UCSD-AML1 (cell line): ENCODE data around the gene PNMT.

Source experiments
- DNase-seq: peaks from one replicate; lab custom pipeline; 2025; ENCODE audit not compliant: unreplicated experiment; lab: John Stamatoyannopoulos, UW

Gene PNMT

DNA sequence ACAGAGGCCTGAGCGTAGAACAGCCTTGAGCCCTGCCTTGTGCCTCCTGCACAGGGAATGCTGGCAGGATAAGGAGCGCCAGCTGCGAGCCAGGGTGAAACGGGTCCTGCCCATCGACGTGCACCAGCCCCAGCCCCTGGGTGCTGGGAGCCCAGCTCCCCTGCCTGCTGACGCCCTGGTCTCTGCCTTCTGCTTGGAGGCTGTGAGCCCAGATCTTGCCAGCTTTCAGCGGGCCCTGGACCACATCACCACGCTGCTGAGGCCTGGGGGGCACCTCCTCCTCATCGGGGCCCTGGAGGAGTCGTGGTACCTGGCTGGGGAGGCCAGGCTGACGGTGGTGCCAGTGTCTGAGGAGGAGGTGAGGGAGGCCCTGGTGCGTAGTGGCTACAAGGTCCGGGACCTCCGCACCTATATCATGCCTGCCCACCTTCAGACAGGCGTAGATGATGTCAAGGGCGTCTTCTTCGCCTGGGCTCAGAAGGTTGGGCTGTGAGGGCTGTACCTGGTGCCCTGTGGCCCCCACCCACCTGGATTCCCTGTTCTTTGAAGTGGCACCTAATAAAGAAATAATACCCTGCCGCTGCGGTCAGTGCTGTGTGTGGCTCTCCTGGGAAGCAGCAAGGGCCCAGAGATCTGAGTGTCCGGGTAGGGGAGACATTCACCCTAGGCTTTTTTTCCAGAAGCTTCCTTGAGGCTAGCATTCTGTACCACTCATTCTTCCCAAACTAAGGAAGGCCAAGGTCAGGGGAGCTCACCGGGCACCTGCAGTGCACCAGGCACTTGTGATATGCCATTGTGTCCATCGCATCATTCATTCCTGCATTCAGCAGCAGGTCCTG is 1.9 kb downstream of the PNMT start:
- DNase-seq: no peak

DNA sequence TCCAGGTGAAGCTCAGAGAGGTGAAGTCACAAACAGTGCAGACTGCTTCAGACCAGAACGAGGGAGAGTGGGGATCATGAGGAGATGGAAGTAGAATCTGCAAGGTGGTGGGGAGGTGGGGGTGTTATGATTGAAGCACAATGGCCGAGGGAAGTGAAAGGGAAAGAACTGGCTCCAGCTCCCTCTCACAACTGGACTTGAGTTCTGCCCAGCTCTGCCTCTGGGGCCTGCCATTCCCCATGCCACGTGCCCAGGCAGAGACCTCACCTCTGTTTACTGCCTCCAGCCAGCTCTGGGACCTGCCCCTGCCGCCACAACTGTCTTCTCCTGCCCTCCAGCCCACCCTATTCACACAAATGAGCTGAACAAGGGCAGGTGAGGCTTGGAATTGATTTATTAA is 2.5 kb downstream of the PNMT start:
- no peak for DNase-seq

DNA sequence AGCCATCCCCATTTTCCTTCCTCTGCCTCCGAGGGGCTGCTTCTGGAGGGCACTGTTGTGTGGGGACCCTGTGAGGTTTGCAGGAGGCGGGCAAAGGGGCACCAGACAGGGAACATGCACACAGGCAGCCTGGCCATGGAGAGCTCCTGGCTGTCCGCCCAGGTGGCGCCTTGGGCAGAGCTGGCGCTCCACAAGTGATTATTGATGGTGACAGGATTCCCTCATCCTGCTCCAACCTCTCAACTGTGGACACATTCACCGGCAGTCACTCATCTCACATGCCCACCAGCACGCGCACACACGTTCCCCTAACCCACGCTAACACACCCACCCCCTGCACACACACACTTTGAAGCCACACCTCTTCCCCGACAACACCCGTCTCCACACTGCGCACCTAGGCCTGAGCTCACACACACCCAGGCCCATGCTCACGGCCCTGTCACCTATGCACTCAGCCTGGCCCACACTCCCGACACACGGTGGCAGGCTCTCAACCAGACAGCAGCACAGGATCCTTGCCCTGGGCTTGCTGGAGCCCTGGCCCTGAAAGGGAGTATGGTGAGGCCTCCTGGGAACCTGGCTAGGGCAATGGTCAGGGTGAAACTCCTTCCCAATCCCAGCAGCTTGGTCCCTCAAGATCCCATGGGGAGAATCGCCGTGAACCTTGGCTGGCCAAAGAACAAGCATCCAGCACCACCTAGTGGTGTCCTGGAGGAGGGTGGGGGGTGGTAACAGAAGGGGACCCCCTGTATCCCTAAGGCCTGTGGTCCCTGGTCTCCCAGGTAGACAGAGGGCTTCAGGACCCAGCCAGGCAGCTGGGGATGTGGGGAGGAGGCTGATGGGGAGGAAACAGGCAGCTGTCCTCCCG is 3.6 kb downstream of the PNMT start:
- peak; percentile 29 for DNase-seq

DNA sequence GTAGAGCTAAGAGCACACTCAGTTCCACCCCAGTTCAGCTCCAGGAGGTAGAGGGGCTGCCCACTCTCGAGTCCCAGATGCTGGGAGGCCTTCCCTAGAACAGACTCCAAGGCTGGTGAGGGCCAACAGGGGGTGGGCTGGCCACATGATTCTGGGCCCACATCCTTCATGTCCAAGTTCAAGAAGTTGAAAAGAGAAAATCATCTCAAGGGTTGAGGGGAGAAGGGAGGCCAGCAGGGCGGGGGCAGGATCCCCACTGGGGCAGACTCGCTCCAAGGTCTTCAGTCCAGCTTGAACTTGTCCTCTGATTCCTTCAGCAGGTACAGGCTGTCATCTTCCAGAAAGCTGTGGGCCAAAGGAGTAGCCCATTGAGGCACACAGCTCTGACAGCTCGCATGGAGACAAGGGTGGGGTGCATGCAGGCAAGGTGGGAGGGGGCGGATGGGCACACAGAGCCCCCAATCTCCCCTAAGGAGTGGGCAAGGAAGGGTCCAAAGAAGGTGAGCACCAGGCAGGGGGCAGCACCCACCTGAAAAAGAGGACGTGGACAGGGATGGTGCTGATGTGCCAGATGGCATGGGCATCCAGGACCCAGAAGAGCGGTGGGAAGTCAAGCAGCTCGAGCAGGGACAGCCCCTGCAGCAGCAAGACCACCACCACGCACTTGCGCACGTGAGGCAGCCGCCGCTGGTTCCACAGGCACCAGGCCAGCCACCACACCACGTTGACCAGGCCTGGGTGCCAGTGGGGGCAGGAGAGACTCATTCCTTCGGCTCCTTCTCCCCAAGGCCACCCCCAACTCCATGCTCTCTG is 4.5 kb downstream of the PNMT start:
- no peak for DNase-seq

DNA sequence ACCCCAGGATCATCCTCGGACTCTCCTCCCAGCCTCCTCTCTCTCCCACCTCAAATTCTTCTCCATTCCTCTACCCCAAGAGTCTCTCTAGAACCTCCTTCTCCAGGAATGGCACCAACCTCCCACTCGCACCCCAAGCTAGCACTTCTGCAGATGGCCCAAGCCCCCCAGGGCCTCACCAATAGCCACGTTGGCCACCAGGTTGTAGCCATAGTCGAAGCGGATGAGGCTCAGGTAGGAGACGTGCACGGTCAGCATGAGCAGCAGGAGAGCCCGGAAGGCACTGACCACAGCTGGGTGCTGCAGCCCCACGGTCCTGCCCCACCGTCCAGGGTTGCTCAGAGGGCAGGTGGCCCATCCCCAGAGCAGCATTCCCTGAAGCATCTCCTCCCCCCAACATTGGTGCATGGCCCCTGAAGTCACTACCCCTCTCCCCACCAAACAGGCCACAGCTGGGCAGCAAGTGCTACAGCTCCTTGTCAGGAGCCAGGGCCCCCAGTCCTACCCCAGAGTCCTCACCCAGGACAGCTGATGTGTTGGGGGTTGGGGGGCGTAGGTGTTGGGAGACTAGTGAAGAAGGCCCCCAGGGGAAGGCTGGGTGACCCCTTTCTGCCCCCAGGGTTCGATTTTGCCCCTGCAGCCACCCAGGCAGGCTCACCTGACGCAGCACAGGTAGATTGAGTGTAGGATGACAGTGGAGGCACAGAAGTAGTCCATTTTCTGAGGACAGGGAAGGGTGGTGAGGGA is 5.3 kb downstream of the PNMT start:
- no peak for DNase-seq

DNA sequence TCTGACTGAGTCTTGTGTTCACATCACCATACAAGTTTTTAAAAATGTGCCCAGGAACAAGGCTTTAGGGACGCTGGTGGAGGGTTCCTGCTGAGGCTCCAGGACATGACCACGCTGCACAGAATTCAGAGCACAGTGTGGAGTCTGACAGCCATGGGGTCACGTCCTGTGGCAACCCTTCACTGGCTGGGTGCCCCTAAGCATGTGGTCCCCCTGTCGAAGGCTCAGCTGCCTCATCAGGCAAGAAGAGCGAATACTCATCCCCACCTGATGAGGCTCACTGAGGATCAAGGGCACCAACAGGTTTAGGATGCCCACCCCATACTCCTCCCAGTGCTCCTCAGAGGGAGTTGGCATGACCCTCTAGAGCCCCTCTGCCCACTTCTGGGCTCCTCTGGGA is 5.9 kb downstream of the PNMT start:
- DNase-seq: no peak

DNA sequence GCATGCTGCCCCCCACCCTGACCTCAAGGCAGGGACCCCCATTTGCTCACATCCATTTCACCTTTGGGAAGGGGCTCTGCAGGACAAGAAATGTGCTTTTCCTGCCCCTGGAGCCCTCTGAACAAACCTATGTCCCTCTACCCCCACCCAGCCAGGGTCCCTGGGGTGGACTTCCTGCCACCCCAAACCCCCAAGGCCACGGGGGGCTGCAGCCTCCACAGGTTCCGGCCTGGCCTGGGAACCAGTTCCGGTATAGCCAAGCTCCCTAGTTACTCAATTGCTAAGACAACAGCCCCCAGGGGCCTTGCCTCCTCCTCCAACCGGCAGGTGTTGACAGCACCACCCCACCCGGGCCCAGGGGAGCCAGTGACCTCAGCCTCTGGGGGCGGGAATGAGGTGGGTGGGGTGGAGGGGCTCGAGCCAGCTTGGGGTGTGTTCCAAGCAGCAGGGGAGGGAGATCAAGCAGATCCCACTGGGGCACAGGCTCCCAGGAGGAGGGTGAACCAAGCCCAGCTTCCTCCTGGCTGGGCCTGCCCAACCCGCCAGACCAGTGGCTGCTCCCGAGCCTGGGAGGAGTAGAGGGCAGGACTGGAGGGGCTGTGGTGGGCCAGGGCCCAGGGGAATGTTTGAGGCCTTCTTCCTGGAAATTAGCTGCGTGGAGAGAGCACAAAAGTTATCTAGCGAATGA is 6.6 kb downstream of the PNMT start:
- DNase-seq: peak; percentile 58

DNA sequence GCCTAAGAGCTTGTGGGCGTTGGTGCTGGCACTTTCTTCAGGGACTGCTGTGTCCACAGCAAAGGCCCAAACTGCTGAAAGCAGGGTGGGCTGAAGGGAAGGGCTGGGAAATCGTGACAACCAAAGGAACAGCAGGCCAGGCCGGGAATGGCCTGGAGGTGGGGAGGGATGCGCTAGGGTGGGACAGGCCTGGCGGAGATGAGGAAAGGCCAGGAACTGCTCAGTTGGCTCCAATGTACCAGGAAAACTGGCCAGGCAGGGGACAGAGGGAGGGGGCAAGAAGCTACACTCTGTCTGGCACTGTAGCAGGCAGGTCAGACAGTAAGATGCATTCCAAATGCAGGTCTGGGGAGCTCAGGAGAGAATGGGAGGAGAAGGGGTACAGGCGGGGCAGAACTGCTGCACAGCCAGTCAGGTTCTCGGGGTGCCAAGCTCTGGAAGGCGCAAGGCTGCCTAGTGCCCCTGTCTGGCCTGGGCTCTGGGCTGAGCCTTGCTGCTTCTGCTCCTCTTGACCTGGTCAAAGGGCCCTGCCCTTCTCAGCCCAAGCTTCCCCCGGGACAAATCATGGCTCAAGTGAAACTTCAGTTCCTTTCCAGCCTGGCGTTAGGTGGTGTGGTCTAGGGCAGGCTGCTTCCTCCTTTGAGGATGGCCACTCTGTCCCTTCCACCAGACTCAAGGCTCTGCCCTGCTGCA is 7.3 kb downstream of the PNMT start:
- no peak for DNase-seq

DNA sequence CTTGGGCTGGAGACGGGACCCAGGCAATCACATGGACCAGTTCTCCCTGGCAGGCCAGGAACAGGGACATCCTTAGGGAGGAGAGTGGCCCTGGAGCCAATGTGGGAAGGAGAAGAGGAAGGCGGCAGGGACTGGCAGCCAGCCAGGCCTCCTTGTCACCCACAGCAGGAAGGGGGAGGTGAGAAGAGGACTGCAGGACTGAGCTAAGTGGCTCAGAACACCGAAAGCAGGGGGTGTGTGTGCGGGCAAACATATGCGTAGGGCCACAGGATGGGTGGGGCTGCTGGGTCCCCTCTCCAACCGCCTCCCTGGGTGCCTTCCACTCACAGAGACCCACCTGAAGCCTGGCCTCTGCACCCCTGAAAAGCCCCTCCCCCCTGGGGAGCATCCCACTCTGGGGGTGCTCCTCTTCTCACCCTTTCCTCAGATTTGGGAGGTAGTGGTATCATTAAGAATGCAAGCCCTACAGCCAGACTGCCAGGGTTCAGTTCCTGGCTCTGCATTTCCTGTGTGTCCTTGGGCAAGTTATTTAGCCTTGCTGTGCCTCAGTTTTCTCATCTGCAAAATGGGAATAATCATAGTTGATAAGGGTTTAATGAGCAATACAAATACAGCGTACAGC is 8.1 kb downstream of the PNMT start:
- peak; percentile 74 for DNase-seq

DNA sequence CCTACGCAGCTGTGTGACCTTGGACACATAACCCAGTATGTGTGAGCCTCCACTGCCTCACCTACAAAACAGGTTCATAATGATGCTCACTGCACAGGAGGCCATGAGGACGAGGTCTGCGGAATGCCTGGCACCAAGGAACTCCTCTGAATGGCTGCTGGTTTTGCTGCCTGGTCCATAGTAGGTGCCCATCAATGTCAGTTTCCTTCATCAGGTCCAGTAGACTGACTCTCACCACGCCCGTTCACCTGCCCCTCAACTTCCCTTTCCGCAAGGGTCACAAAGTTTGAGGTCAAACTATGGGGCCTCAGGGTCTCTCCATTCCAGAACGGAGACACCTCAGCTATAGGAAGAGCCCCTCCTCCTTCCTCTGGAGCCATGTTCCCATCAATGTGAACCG is 8.8 kb downstream of the PNMT start:
- DNase-seq: no peak

DNA sequence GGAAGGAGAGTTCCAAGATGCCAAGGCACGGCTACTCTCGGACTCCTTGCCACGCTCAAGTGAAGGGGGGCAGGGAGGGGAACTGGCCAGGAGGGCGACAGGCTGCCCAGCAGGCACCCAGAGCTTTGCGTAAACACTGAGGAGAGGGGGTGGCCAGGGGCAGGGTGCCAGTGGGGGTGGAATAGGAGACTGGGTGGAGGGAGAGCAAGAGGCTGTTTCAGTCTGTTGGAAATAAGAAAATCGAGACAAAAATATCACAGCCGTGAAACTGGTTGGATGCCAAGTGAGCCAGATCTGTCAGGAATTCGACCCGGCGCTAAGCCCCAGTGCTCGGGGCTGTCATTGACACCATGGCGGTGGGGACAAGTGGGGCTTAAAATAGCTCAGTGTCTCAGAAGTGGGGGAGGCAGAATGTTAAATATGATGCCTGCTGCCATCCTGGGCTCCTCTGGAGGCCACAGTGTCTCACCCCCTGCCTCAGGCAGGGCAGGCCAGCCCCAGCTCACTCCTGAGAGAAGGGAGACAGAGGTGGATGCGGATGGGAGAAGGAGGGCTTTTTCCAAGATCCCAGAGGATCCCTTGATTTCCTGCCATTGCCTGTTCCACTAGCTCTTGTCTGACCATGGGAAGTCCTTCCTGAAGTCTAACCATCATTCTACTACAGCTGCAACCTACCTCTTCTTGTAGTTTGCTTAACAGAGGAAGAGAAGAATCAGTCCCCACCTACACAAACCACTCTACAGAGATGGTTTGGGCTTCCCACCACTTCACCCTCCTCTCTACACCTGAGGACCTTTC is 9.5 kb downstream of the PNMT start:
- DNase-seq: no peak

DNA sequence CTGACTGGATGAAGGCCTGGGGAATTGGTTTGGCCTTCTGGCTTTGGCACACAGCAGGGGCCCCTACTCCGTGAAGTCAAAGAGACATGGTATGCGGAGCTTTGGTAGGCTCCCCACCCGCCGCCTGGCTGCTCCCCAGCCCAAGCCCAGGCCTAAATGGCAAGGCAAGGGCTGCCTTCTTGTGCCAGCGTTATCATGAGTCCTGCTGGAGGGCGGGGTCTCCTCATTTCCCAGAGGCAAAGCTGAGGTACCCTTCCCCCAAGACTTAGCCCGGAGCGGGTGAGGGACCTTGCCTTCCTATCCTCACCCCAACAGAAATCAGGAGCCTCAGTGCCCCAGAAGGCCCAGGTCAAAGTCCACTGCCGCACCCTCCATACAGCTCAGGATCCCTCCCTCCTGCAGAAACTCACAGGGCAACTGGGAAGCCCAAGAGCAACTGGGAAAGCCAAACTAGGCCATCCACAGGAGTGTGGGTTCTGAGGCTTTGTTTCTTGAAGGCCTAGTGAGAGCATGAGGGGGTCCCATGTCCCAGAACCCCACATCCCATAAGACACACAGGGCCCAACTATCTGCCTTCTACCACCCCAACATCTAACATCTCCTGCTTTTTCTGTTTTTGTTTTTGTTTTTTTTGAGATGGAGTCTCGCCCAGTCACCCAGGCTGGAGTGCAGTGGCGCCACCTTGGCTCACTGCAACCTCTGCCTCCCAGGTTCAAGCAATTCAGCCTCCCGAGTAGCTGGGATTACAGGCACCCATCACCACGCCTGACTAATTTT is 10.3 kb downstream of the PNMT start:
- no peak for DNase-seq

DNA sequence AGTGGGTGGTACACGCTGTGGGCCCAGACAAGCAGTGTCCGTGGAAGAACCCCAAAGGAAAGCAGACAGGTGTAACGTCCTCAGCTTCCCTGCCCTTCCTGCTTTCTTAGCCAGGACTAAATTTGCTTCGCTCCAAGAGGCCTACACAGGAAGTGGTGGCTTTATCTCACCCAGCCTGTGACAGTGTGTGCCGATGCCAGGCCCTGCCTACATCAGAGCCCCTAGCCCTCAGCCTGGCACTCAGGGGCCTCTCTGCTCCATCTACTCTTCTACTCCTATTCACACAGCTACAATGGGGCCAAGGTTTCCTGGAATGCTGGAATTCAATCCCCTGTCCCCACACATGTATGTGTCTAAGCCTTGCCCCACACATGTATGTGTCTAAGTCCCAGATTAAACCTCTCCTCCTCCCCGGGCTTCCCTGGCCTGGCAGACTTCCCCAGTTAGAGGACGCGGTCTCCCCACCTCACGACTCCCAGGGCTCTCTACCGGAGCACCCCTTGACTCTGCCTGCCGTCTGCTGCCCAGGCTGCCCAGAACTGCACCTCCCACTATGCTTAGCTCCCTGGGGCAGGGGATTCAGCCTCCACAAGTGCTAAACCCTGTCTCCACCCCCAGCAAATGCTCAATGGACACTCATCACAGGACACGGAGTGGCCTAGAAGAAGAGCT is 11.4 kb downstream of the PNMT start:
- DNase-seq: peak; percentile 74

DNA sequence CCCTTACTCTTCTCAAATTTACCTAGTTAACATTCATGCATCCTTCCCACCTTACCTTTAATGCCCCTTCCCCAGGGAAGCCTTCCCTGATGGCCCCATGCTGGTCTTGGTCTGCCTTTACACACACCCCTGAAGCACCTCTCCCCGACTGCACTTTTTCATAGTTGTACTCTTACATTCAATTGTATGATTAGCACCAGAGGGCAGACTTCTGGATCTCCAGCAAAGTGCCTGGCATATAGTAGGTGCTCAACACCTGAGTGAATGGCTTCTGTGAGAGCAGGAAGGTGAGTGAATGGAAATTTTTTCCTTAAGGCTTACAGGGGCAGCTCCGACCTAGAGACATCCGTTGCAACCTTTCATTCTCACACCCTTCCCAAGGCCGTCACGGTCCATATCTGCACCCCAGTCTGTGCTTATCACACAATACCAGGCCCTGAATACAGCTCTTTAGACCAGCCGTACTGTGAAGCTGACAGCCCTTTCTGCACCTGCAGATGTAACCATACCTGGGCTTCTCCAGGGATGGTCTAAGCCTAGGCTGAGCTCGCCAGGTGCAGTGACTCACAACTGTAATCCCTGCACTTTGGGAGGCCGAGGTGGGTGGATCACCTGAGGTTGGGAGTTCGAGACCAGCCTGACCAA is 15.2 kb downstream of the PNMT start:
- DNase-seq: no peak

DNA sequence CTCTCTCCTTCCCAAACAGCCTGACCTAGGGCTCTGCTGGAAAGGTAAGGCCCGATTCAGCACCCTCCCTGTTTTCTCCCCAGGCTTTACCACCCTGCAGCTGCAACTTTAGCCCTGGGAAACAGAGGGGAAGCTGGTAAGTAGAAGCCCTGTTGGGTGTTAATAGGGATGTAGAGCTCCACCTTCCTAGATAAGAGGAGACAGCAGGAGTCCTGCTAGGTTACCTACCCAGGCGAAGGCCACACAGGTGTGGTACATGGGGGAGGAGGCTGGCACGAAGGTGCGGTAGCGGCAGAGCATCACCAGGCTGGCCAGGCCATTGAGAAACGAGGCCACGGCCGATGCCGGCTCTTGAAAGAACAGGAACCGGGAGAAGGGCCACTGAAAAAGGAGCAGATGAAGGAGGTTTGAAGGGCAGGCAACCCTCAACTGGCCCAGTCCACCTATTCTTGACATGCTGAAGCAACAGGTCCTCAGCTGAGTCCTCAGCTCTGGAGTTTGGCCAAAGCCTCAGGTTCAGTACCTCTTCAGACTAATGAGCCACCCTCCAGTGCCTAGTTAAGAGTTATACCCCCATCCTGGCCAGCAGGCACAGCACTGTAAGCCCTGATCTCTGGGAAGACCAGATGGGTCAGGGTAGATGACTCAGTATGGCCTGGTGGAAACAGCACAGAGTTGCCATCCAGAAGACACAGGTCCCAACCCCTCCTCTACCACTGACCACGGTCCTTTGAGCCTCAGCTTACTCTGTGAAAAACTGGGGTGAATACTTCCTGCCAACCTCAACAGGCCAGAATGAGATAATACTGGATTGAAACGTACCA is 16.3 kb downstream of the PNMT start:
- no peak for DNase-seq

DNA sequence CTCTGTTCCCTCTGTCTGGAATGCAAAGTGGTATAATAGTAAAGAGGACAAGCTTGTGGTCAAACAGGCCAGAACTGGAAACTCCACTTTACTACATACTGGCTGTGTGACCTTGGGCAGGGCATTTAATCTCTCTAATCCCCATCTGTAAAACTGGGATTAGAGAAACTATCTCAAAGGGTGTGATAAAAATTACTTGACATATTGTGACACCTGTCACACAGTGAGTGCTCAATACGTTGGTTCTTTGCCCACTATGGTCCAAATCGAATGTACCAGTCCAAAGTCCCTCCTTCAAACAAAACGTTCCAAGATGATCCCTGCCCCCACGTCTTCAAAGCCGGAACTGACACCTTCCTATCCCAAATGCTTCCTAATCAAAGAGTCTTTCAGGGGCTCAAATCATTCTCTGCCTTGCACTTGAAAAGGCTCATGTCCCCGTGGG is 18.9 kb downstream of the PNMT start:
- DNase-seq: no peak
